Caco-2 (cell line): ENCODE results near the gene SCML2. TPM values are rescaled to one million over a fixed set of nuclear protein-coding genes. Genes with fewer than 3 reads are reported as not detected.

Experiments used
- BruUV-seq: library from RNA; stranded (reverse); fragments of 400-500 nt; replicated peaks from 2 replicates; lab custom pipeline; 2021; lab: Mats Ljungman, UMichigan
- CTCF ChIA-PET: fragments of 300-600 bp; sonication (Branson Sonifier 250); formaldehyde crosslinking; loops from one replicate; lab custom pipeline; 2022; ENCODE audit warnings: antibody characterized with exemption; lab: Charles Lee
- POLR2A ChIA-PET: fragments of 300-600 bp; sonication (Branson Sonifier 250); formaldehyde crosslinking; loops from one replicate; lab custom pipeline; 2022; ENCODE audit warnings: antibody characterized with exemption; lab: Charles Lee
- DNase-seq, 2 experiments: peaks; one replicate each; pipeline versions ENCODE4 v3.0.0 to v3.0.0-alpha.2; 2020 to 2022
- H3K27me3 ChIP-seq: replicated peaks from 2 replicates; pipeline ENCODE4 v1.6.0; 2011; ENCODE audit warnings: low read length; ENCODE audit not compliant: control insufficient read depth, insufficient read depth
- H3K36me3 ChIP-seq: 2 replicates; pipeline ENCODE4 v1.5.1; 2011; ENCODE audit warnings: low read length; ENCODE audit not compliant: control insufficient read depth, insufficient read depth
- H3K4me1 ChIP-seq: fragments of 250-450 bp; sonication (Bioruptor Pico); 2 replicates; pipeline ENCODE4 v1.5.1; 2020; ENCODE audit warnings: mild to moderate bottlenecking
- H3K4me3 ChIP-seq: 2 replicates; pipeline ENCODE4 v1.5.1; 2011; ENCODE audit warnings: low read depth, mild to moderate bottlenecking, control low read depth, low read length
- H3K9me3 ChIP-seq: fragments of 250-450 bp; sonication (Bioruptor Pico); 2 replicates; pipeline ENCODE4 v1.5.1; 2020; ENCODE audit warnings: mild to moderate bottlenecking, moderate library complexity
- H3K27ac Mint-ChIP-seq: one replicate; pipeline ENCODE4 v1.8.0; 2022; ENCODE audit warnings: mixed read lengths; ENCODE audit not compliant: unreplicated experiment
- H3K27me3 Mint-ChIP-seq: one replicate; pipeline ENCODE4 v1.8.0; 2022; ENCODE audit warnings: mixed read lengths; ENCODE audit not compliant: insufficient read depth, unreplicated experiment
- H3K36me3 Mint-ChIP-seq: one replicate; pipeline ENCODE4 v1.8.0; 2022; ENCODE audit warnings: mild to moderate bottlenecking, mixed read lengths; ENCODE audit not compliant: insufficient read depth, unreplicated experiment
- H3K4me1 Mint-ChIP-seq: one replicate; pipeline ENCODE4 v1.8.0; 2022; ENCODE audit warnings: low read depth, mixed read lengths; ENCODE audit not compliant: unreplicated experiment
- H3K4me3 Mint-ChIP-seq: one replicate; pipeline ENCODE4 v1.8.0; 2022; ENCODE audit warnings: mild to moderate bottlenecking, moderate library complexity, mixed read lengths; ENCODE audit not compliant: unreplicated experiment
- H3K9me3 Mint-ChIP-seq: one replicate; pipeline ENCODE4 v1.8.0; 2022; ENCODE audit warnings: mixed read lengths; ENCODE audit not compliant: unreplicated experiment
- CTCF ChIP-seq, 2 experiments: fragments of 200-600 bp in 1 of 2; IDR thresholded peaks; 1 replicate in 1 of 2; 2 replicates in 1 of 2; pipeline versions ENCODE4 v1.5.1 to v1.8.0; 2011 to 2022; ENCODE audit warnings: antibody characterized with exemption in 1 of 2, control low read depth in 1 of 2, inconsistent platforms in 1 of 2, low read depth in 1 of 2, low read length in 1 of 2, mild to moderate bottlenecking in 1 of 2, moderate library complexity in 1 of 2; ENCODE audit not compliant: insufficient read depth in 1 of 2, severe bottlenecking in 1 of 2, unreplicated experiment in 1 of 2
- intact Hi-C: fragments of 100-400 bp; cut with micrococcal nuclease; formaldehyde crosslinking; loops from one replicate; pipeline ENCODE4 v1.10.0; 2022; ENCODE audit not compliant: unreplicated experiment
- total RNA-seq: library from RNA; stranded (reverse); gene quantifications from 2 replicates; pipeline ENCODE4 v1.2.3, GENCODE V29; 2022

SCML2 gene
- total RNA-seq, 1 experiment from 2014 or later, result 13.8 TPM

- Mint-ChIP-seq H3K27me3 (peaks cover 4% of the 10 kb centered on the region), H3K9me3 (peaks cover 9% of the 10 kb centered on the region), H3K27ac (no peak overlapping the region), H3K36me3 (no peaks in the 10 kb centered on the region), H3K4me1 (no peaks in the 10 kb centered on the region), H3K4me3 (no peak overlapping the region)
- ChIA-PET CTCF (no interaction called here), POLR2A (no interaction called here)
- H3K4me3 ChIP-seq, result no peak overlapping the region
- H3K9me3 ChIP-seq, result no peaks in the 10 kb centered on the region
- TF ChIP-seq CTCF (IDR thresholded peaks at IDR 0.05; ENCODE audit: insufficient read depth in 1 of 2, low read depth in 1 of 2, low read length in 1 of 2, severe bottlenecking in 1 of 2, unreplicated experiment in 1 of 2), result no peak
- no peaks in the 10 kb centered on the region for H3K36me3 ChIP-seq
- H3K27me3 ChIP-seq, result no peaks in the 10 kb centered on the region
- no peaks in the 10 kb centered on the region for H3K4me1 ChIP-seq
- intact Hi-C loops, result no loop called here
- DNase-seq, result no peak
- BruUV-seq, result no TSS peak
These were observed 126.4 kb downstream of the SCML2 start for GRCh38 chrX:18228069-18228468.

- no peak overlapping the region for H3K4me3 Mint-ChIP-seq
- CTCF ChIA-PET, result no interaction called here
- peaks cover 4% of the 10 kb centered on the region for H3K27me3 Mint-ChIP-seq
- H3K36me3 ChIP-seq, result no peaks in the 10 kb centered on the region
- intact Hi-C loops, result no loop called here
- BruUV-seq, result no TSS peak
- no peaks in the 10 kb centered on the region for H3K36me3 Mint-ChIP-seq
- TF ChIP-seq CTCF (IDR thresholded peaks at IDR 0.05; ENCODE audit: insufficient read depth in 1 of 2, low read depth in 1 of 2, low read length in 1 of 2, severe bottlenecking in 1 of 2, unreplicated experiment in 1 of 2), result no peak
- no peaks in the 10 kb centered on the region for H3K9me3 ChIP-seq
- POLR2A ChIA-PET, result no interaction called here
- no peak overlapping the region for H3K4me3 ChIP-seq
- H3K27ac Mint-ChIP-seq, result no peak overlapping the region
- no peaks in the 10 kb centered on the region for H3K4me1 ChIP-seq
- no peak for DNase-seq
- no peaks in the 10 kb centered on the region for H3K4me1 Mint-ChIP-seq
- H3K27me3 ChIP-seq, result no peaks in the 10 kb centered on the region
- H3K9me3 Mint-ChIP-seq, result peaks cover 9% of the 10 kb centered on the region
These were observed 127.0 kb downstream of the SCML2 start for GRCh38 chrX:18227458-18227857.

GRCh38 chrX:18220786-18221185, 133.7 kb downstream of the SCML2 start, which contains the start of gene BEND2:
BEND2 (minus strand) TSS chrX:18220886; CDS start chrX:18220750, 136 bp downstream.
- Histone ChIP-seq H3K36me3 (no peaks in the 10 kb centered on the region), H3K4me3 (no peak within 1 kb of the TSS), H3K9me3 (no peaks in the 10 kb centered on the region), H3K4me1 (no peaks in the 10 kb centered on the region), H3K27me3 (no peaks in the 10 kb centered on the region)
- Mint-ChIP-seq H3K27ac (no peak within 1 kb of the TSS), H3K4me3 (no peak within 1 kb of the TSS), H3K36me3 (no peaks in the 10 kb centered on the region), H3K4me1 (no peaks in the 10 kb centered on the region), H3K9me3 (no peaks in the 10 kb centered on the region), H3K27me3 (no peaks in the 10 kb centered on the region)
- intact Hi-C loops, result no loop called here
- no peak for DNase-seq
- POLR2A ChIA-PET, result no interaction called here
- BruUV-seq, result no TSS peak
- CTCF ChIA-PET, result no interaction called here
- no peak for TF ChIP-seq CTCF (IDR thresholded peaks at IDR 0.05; ENCODE audit: insufficient read depth in 1 of 2, low read depth in 1 of 2, low read length in 1 of 2, severe bottlenecking in 1 of 2, unreplicated experiment in 1 of 2)
